K562 (cell line): ENCODE results near the gene AIF1. TPM values are rescaled to one million over a fixed set of nuclear protein-coding genes. Genes with fewer than 3 reads are reported as not detected.

Experiments
- ATAC-seq: fragments of 200-7000 bp; cut with Tn5 transposase; 3 replicates; pipeline ENCODE4 v1.9.1; 2020; ENCODE audit warnings: moderate library complexity
- BruUV-seq: library from RNA; stranded (reverse); fragments of 400-500 nt; replicated peaks from 2 replicates; lab custom pipeline; 2021; lab: Mats Ljungman, UMichigan
- CTCF ChIA-PET: fragments of 300-600 bp; formaldehyde crosslinking; extraction: SDS; loops from one replicate; lab custom pipeline; 2021; ENCODE audit warnings: low intra/inter-chr PET ratio; lab: Yijun Ruan, JAX
- POLR2A ChIA-PET: fragments of 300-600, 350-650 bp; sonication (Branson Sonifier 250); formaldehyde crosslinking; extraction: SDS; loops from one replicate; lab custom pipeline; 2021; ENCODE audit warnings: antibody characterized with exemption, inconsistent platforms; lab: Yijun Ruan, JAX
- DNase-seq, 4 experiments: peaks; one replicate each; pipeline versions ENCODE4 v3.0.0 to v3.0.0-alpha.2; 2011 to 2018; ENCODE audit warnings: low spot score in 3 of 4, mixed read lengths in 3 of 4; ENCODE audit errors: extremely low read depth in 1 of 4
- FAIRE-seq: peaks from 2 replicates; lab custom pipeline; 2011; peaks lifted over from hg19 to GRCh38; lab: Jason Lieb, UNC
- H2AFZ ChIP-seq: 2 replicates; pipeline ENCODE4 v1.6.0; 2011; ENCODE audit warnings: low read depth, low read length, control low read depth, inconsistent platforms
- H3K27ac ChIP-seq: fragments of 200-600 bp; 3 replicates; pipeline ENCODE4 v1.8.0; 2011; ENCODE audit warnings: low read depth, mild to moderate bottlenecking, control low read depth, inconsistent platforms, low read length, moderate library complexity, mixed read lengths; ENCODE audit errors: extremely low read depth
- H3K27me3 ChIP-seq, 2 experiments: fragments of 300-600 bp in 1 of 2; 2 replicates in 1 of 2; 3 replicates in 1 of 2; pipeline versions ENCODE4 v1.6.0 to v1.8.0; 2011; ENCODE audit warnings: inconsistent platforms in 2 of 2, low read length in 2 of 2, mild to moderate bottlenecking in 1 of 2, mixed read lengths in 1 of 2, moderate library complexity in 1 of 2; ENCODE audit not compliant: control insufficient read depth in 2 of 2, insufficient read depth in 2 of 2
- H3K36me3 ChIP-seq: fragments of 300-600 bp; 3 replicates; pipeline ENCODE4 v1.8.0; 2011; ENCODE audit warnings: mild to moderate bottlenecking, low read length, inconsistent platforms; ENCODE audit not compliant: control insufficient read depth, insufficient read depth
- H3K4me1 ChIP-seq, 2 experiments: fragments of 200-600 bp in 1 of 2; replicated peaks in 1 of 2; 2 replicates in 1 of 2; 3 replicates in 1 of 2; pipeline versions ENCODE4 v1.5.1 to v1.8.0; 2011; ENCODE audit warnings: inconsistent platforms in 2 of 2, low read length in 2 of 2, mild to moderate bottlenecking in 1 of 2, mixed read lengths in 1 of 2, moderate library complexity in 1 of 2; ENCODE audit not compliant: control insufficient read depth in 2 of 2, insufficient read depth in 2 of 2
- H3K4me2 ChIP-seq: 2 replicates; pipeline ENCODE4 v1.6.1; 2011; ENCODE audit warnings: low read length, control low read depth, inconsistent platforms, mixed read lengths; ENCODE audit not compliant: insufficient read depth
- H3K4me3 ChIP-seq: fragments of 200-600 bp; sonication (generic), shearing (Covaris generic); 2 replicates; pipeline ENCODE4 v1.5.1; 2016; ENCODE audit warnings: control low read depth, inconsistent platforms
- H3K79me2 ChIP-seq: fragments of 200-600 bp; 3 replicates; pipeline ENCODE4 v1.8.0; 2011; ENCODE audit warnings: low read length, inconsistent platforms; ENCODE audit not compliant: control insufficient read depth, insufficient read depth
- H3K9ac ChIP-seq, 2 experiments: 2 replicates each; pipeline versions ENCODE4 v1.6.0 to v1.6.1; 2011; ENCODE audit warnings: low read depth in 2 of 2, low read length in 2 of 2, control low read depth in 1 of 2, inconsistent platforms in 1 of 2, mild to moderate bottlenecking in 1 of 2, mixed read lengths in 1 of 2; ENCODE audit not compliant: insufficient read depth in 1 of 2
- H3K9me1 ChIP-seq: one replicate; pipeline ENCODE4 v1.6.0; 2011; ENCODE audit warnings: inconsistent platforms, mild to moderate bottlenecking, low read length, moderate library complexity; ENCODE audit not compliant: control insufficient read depth, insufficient read depth
- H3K9me3 ChIP-seq: replicated peaks from 2 replicates; pipeline ENCODE4 v1.5.1; 2011; ENCODE audit warnings: low read depth, low read length, inconsistent platforms; ENCODE audit not compliant: control insufficient read depth, insufficient read depth
- H4K20me1 ChIP-seq: replicated peaks from 2 replicates; pipeline ENCODE4 v1.6.1; 2011; ENCODE audit warnings: low read length, inconsistent platforms, mixed read lengths; ENCODE audit not compliant: control insufficient read depth, insufficient read depth
- CBX5 ChIP-seq: IDR thresholded peaks from 2 replicates; pipeline ENCODE4 v1.6.1; 2014; ENCODE audit warnings: low read depth, borderline replicate concordance
- E2F3 ChIP-seq: fragments of 250-450 bp; sonication (Bioruptor Pico); IDR thresholded peaks from 2 replicates; pipeline ENCODE4 v1.4.0; 2020; ENCODE audit warnings: mild to moderate bottlenecking
- ESRRB ChIP-seq: fragments of 250-450 bp; sonication (Bioruptor Pico); IDR thresholded peaks from 2 replicates; pipeline ENCODE4 v1.5.0; 2020; ENCODE audit warnings: mild to moderate bottlenecking, moderate library complexity, borderline replicate concordance
- HDAC6 ChIP-seq: IDR thresholded peaks from 2 replicates; pipeline ENCODE4 v1.6.1; 2012; ENCODE audit warnings: low read depth, mild to moderate bottlenecking, control low read depth, inconsistent platforms, low read length, moderate library complexity
- IRF9 ChIP-seq: fragments of 450-650 bp; IDR thresholded peaks from 2 replicates; pipeline ENCODE4 v1.6.1; 2016; ENCODE audit warnings: missing biosample characterization, missing genetic modification characterization
- KAT8 ChIP-seq: fragments of 450-650 bp; IDR thresholded peaks from 2 replicates; pipeline ENCODE4 v1.6.1; 2016; ENCODE audit warnings: low read depth, mild to moderate bottlenecking
- KLF13 ChIP-seq: fragments of 450-650 bp; IDR thresholded peaks from 2 replicates; pipeline ENCODE4 v1.6.1; 2016; ENCODE audit warnings: missing genetic modification characterization, low read depth, mild to moderate bottlenecking, missing compliant biosample characterization, moderate library complexity, borderline replicate concordance
- MIER1 ChIP-seq: fragments of 450-650 bp; IDR thresholded peaks from 2 replicates; pipeline ENCODE4 v1.6.1; 2016; ENCODE audit warnings: antibody characterized with exemption, mild to moderate bottlenecking, low read depth
- POLR2B ChIP-seq: fragments of 450-650 bp; IDR thresholded peaks from 2 replicates; pipeline ENCODE4 v1.6.1; 2018; ENCODE audit warnings: low read depth; ENCODE audit not compliant: partially characterized antibody
- RBBP5 ChIP-seq: fragments of 200-600 bp; sonication (generic); IDR thresholded peaks from 2 replicates; pipeline ENCODE4 v1.6.1; 2012; ENCODE audit warnings: borderline replicate concordance, mild to moderate bottlenecking, low read length, control low read depth, inconsistent platforms; ENCODE audit not compliant: insufficient read depth, poor library complexity, severe bottlenecking
- THAP12 ChIP-seq: fragments of 250-450 bp; sonication (Bioruptor Pico); IDR thresholded peaks from 2 replicates; pipeline ENCODE4 v1.9.0; 2021; ENCODE audit warnings: mild to moderate bottlenecking, inconsistent platforms
- USF2 ChIP-seq: sonication (generic); formaldehyde crosslinking; IDR thresholded peaks from 2 replicates; pipeline ENCODE4 v1.5.0; 2020; ENCODE audit warnings: missing genetic modification reagents
- ZC3H4 ChIP-seq: sonication (generic); formaldehyde crosslinking; IDR thresholded peaks from 2 replicates; pipeline ENCODE4 v1.9.0; 2021; ENCODE audit warnings: missing genetic modification reagents, borderline replicate concordance
- ZFP1 ChIP-seq: fragments of 450-650 bp; formaldehyde crosslinking; IDR thresholded peaks from 2 replicates; pipeline ENCODE4 v1.4.0; 2020; ENCODE audit warnings: mild to moderate bottlenecking, mixed read lengths
- ZNF639 ChIP-seq, 2 experiments: fragments of 200-800 bp in 1 of 2; sonication (Bioruptor generic) in 1 of 2; sonication (generic) in 1 of 2; formaldehyde crosslinking in 1 of 2; IDR thresholded peaks in 1 of 2; conservative IDR thresholded peaks in 1 of 2; 2 replicates each; pipeline versions ENCODE4 v1.5.0 to v1.6.1; 2016 to 2020; ENCODE audit warnings: missing compliant biosample characterization in 1 of 2, missing genetic modification characterization in 1 of 2, missing genetic modification reagents in 1 of 2
- ZNF79 ChIP-seq: fragments of 250-450 bp; sonication (Bioruptor Pico); IDR thresholded peaks from 2 replicates; pipeline ENCODE4 v1.4.0; 2020; ENCODE audit warnings: low read depth, mild to moderate bottlenecking, moderate library complexity
- WGBS: fragments of 100-300 bp; shearing (Covaris generic); methylation state at CpG from one replicate; pipeline ENCODE4 v1.1.6; 2016; ENCODE audit warnings: low coverage, mixed read lengths; ENCODE audit not compliant: insufficient coverage; ENCODE audit errors: missing lambda C conversion rate; 5-methylcytosine and 5-hydroxymethylcytosine counted together
- in situ Hi-C: fragments of 300-500 bp; cut with MboI; formaldehyde crosslinking; loops from 4 replicates; pipeline ENCODE4 v1.15.0; 2018; ENCODE audit warnings: inconsistent platforms, mixed read lengths
- intact Hi-C: fragments of 100-400 bp; cut with micrococcal nuclease; formaldehyde crosslinking; loops from 2 replicates; pipeline ENCODE4 v1.14.2; 2022
- polyA plus RNA-seq, 8 experiments: library from polyadenylated mRNA; depleted of rRNA in 4 of 8; stranded (reverse) in 5 of 8; unstranded in 3 of 8; fragments of >200 nt; fragmentation: Nextera tagmentation in 2 of 8; fragmentation: Illumina TruSeq in 1 of 8; extraction: Ambion mirVana in 2 of 8; extraction: Trizol in 1 of 8; gene quantifications; 2 replicates each; pipeline versions ENCODE4 v1.2.1 to v1.2.3, GENCODE V29; 2011 to 2014; ENCODE audit warnings: inconsistent platforms in 1 of 8, missing spikeins in 1 of 8
- total RNA-seq, 7 experiments: library from RNA; depleted of rRNA in 6 of 7; stranded (reverse); fragments of >200 nt in 6 of 7; fragmentation: Illumina TruSeq in 2 of 7; extraction: Trizol in 2 of 7; gene quantifications; 2 replicates each; pipeline versions ENCODE4 v1.2.1 to v1.2.3, GENCODE V29; 2011 to 2021; ENCODE audit warnings: low replicate concordance in 1 of 7

Gene AIF1
- total and polyA plus RNA-seq, 9 of the 15 experiments (the other 6 are each of a cell fraction or from before 2014, with no cell fraction given): 9.4 to 33.4 (median 19.4) TPM

- DNase-seq (no peak), ATAC-seq (no peak), FAIRE-seq (no peak)
- WGBS: 44% methylated on average over 2 of the region's 2 CpGs
- POLR2A ChIA-PET: interaction anchor here (0.6 to 1.1 kb wide), 2 partner anchors 43 to 217 kb away, joined by 3 to 5 read pairs; no protein-coding TSS in a partner anchor
- no peaks in the 10 kb centered on the region for H3K9me3 ChIP-seq
- no peak overlapping the region for H3K27ac ChIP-seq
- peaks cover 11% of the 10 kb centered on the region for H3K36me3 ChIP-seq
- H3K79me2 ChIP-seq: peaks cover 14% of the 10 kb centered on the region
- no peak overlapping the region for H3K4me2 ChIP-seq
- H2AFZ ChIP-seq: no peak overlapping the region
- intact Hi-C loops (no loop called here), in situ Hi-C loops (no loop called here)
- BruUV-seq: no TSS peak
- H3K27me3 ChIP-seq: no peaks in the 10 kb centered on the region
- H3K4me1 ChIP-seq: peaks cover 28 to 41% of the 10 kb centered on the region in 2 experiments
- no peak overlapping the region for H3K4me3 ChIP-seq
- H3K9me1 ChIP-seq: peaks cover under 1% of the 10 kb centered on the region
- H4K20me1 ChIP-seq: 0 out of 2 replicates have a peak, but pooled peaks cover 1% of the 10 kb centered on the region
- no peak overlapping the region for H3K9ac ChIP-seq
- CTCF ChIA-PET: no interaction called here
- no peak for TF ChIP-seq POLR2B
- no peak for TF ChIP-seq ESRRB (CRISPR knock-in tag)
- no peak for TF ChIP-seq KLF13 (tag)
- TF ChIP-seq THAP12 (CRISPR knock-in tag): no peak
- no peak for TF ChIP-seq ZC3H4
- no peak for TF ChIP-seq CBX5
- TF ChIP-seq E2F3: no peak
- no peak for TF ChIP-seq IRF9 (tag)
- no peak for TF ChIP-seq ZNF639 (CRISPR knock-in tag; conservative IDR thresholded peaks at IDR 0.05 in 1 of 2, IDR thresholded peaks at IDR 0.05 in 1 of 2)
- TF ChIP-seq USF2: no peak
- TF ChIP-seq HDAC6: no peak
- no peak for TF ChIP-seq MIER1
- no peak for TF ChIP-seq ZNF79 (CRISPR knock-in tag)
- TF ChIP-seq KAT8: no peak
- no peak for TF ChIP-seq RBBP5
- TF ChIP-seq ZFP1 (CRISPR knock-in tag): no peak
These were observed 2.0 kb downstream of the AIF1 start for GRCh38 chr6:31617010-31617409.
